ENCODE results near the gene CRKL. TPM values are rescaled to one million over a fixed set of nuclear protein-coding genes. Genes with fewer than 3 reads are reported as not detected.

Gene CRKL
- polyA plus RNA-seq, 2 of the 4 experiments (the other 2 are of a cell fraction) = 21.4 to 22.8 TPM

- no peak for DNase-seq (ENCODE audit: low read depth in 1 of 2, low spot score in 1 of 2)
- no peaks in the 10 kb centered on the region for H3K4me1 ChIP-seq
Measured at GRCh38 chr22:20990184-20991180, 73.3 kb downstream of the CRKL start.

GRCh38 chr22:20991252-20992055, 74.2 kb downstream of the CRKL start:
- CTCF ChIA-PET = interaction anchor here (0.7 to 1.7 kb wide), 4 partner anchors 9 to 106 kb away, joined by 3 to 5 read pairs (median 4); partner anchors contain the start of gene LZTR1
- Histone ChIP-seq H3K4me2 (no peak overlapping the region), H3K4me1 (no peaks in the 10 kb centered on the region), H3K27ac (no peak overlapping the region), H3K4me3 (no peak overlapping the region), H3K9me3 (no peaks in the 10 kb centered on the region)
- TF ChIP-seq NR3C1 (IDR thresholded peaks at IDR 0.05) = no peak
- no peak for TF ChIP-seq HEYL (CRISPR knock-in tag; IDR thresholded peaks at IDR 0.05)
- no peak for TF ChIP-seq FOSB (CRISPR knock-in tag; IDR thresholded peaks at IDR 0.05)
- no peak for TF ChIP-seq POLR2AphosphoS2 (conservative IDR thresholded peaks at IDR 0.05; ENCODE audit: low read length)
- no peak for TF ChIP-seq RAD21 (conservative IDR thresholded peaks at IDR 0.05 in 1 of 2, IDR thresholded peaks at IDR 0.05 in 1 of 2)
- no peak for TF ChIP-seq HOXB5 (CRISPR knock-in tag; IDR thresholded peaks at IDR 0.05)
- no peak for TF ChIP-seq HES2 (IDR thresholded peaks at IDR 0.05)
- TF ChIP-seq CBX2 (IDR thresholded peaks at IDR 0.05; ENCODE audit: borderline replicate concordance, low read depth) = no peak
- FAIRE-seq (no peak), DNase-seq (ENCODE audit: low read depth in 1 of 2, low spot score in 1 of 2) (no peak), ATAC-seq (no peak)
- 98% methylated on average over 8 of the region's 24 CpGs for WGBS (ENCODE audit: missing lambda C conversion rate)
- POLR2A ChIA-PET = interaction anchor here (1.0 kb wide), 1 partner anchor 11 kb away, joined by 5 read pairs; the partner anchor contains the start of gene THAP7

More at GRCh38 chr22:20990184-20991180, 73.3 kb downstream of the CRKL start:
- H3K4me2 ChIP-seq = no peak overlapping the region
- WGBS (ENCODE audit: missing lambda C conversion rate) = 90% methylated on average over 17 of the region's 21 CpGs
- ChIA-PET POLR2A (interaction anchor here (1.0 to 1.5 kb wide), 2 partner anchors 8 to 12 kb away, joined by 5 to 7 read pairs; partner anchors contain the start of genes LZTR1 and THAP7), CTCF (interaction anchor here (0.7 to 1.7 kb wide), 6 partner anchors 13 to 112 kb away, joined by 3 to 6 read pairs (median 3); partner anchors contain the start of gene CRKL)
- H3K4me3 ChIP-seq = no peak overlapping the region
- no peak overlapping the region for H3K27ac ChIP-seq
- FAIRE-seq (no peak), ATAC-seq (no peak)
- H3K9me3 ChIP-seq = no peaks in the 10 kb centered on the region
- TF ChIP-seq HOXA7 (CRISPR knock-in tag; IDR thresholded peaks at IDR 0.05) (no peak), RARB (CRISPR knock-in tag; IDR thresholded peaks at IDR 0.05) (no peak), ZFP36 (IDR thresholded peaks at IDR 0.05; ENCODE audit: borderline replicate concordance, partially characterized antibody) (no peak)

GRCh38 chr22:20992056-20992442, 74.8 kb downstream of the CRKL start:
- DNase-seq (ENCODE audit: low read depth in 1 of 2, low spot score in 1 of 2) (no peak), ATAC-seq (no peak), FAIRE-seq (no peak)
- WGBS (ENCODE audit: missing lambda C conversion rate) = 61% methylated on average over 4 of the region's 7 CpGs
- H3K4me3 ChIP-seq = no peak overlapping the region
- CTCF ChIA-PET = interaction anchor here (1.3 kb wide), 1 partner anchor 10 kb away, joined by 4 read pairs; the partner anchor contains the start of gene LZTR1
- no peak overlapping the region for H3K4me2 ChIP-seq
- POLR2A ChIA-PET = no interaction called here
- H3K9me3 ChIP-seq = no peaks in the 10 kb centered on the region
- H3K4me1 ChIP-seq = no peaks in the 10 kb centered on the region
- no peak overlapping the region for H3K27ac ChIP-seq
- no peak for TF ChIP-seq ATOH8 (CRISPR knock-in tag; IDR thresholded peaks at IDR 0.05; ENCODE audit: low read depth)
- TF ChIP-seq ZNF302 (CRISPR knock-in tag; IDR thresholded peaks at IDR 0.05) = no peak
- no peak for TF ChIP-seq FOSB (CRISPR knock-in tag; IDR thresholded peaks at IDR 0.05)
- no peak for TF ChIP-seq FOSL2 (IDR thresholded peaks at IDR 0.05)
- TF ChIP-seq FOSL2 (CRISPR knock-in tag; IDR thresholded peaks at IDR 0.05) = no peak
- TF ChIP-seq CTCF (IDR thresholded peaks at IDR 0.05) = no peak
- TF ChIP-seq EHF (CRISPR knock-in tag; IDR thresholded peaks at IDR 0.05) = no peak
- TF ChIP-seq ELK1 (IDR thresholded peaks at IDR 0.05; ENCODE audit: low read depth, low read length) = no peak
- TF ChIP-seq ZSCAN20 (CRISPR knock-in tag; IDR thresholded peaks at IDR 0.05) = no peak
- TF ChIP-seq KDM5A (IDR thresholded peaks at IDR 0.05) = no peak
- TF ChIP-seq NPAS2 (CRISPR knock-in tag; IDR thresholded peaks at IDR 0.05; ENCODE audit: borderline replicate concordance) = no peak
- no peak for TF ChIP-seq HDAC2 (IDR thresholded peaks at IDR 0.05)
- TF ChIP-seq GATA3 (IDR thresholded peaks at IDR 0.05; ENCODE audit: borderline replicate concordance) = no peak
- no peak for TF ChIP-seq SREBF2 (IDR thresholded peaks at IDR 0.05)
- no peak for TF ChIP-seq RNF2 (IDR thresholded peaks at IDR 0.05; ENCODE audit: borderline replicate concordance, low read depth)
- TF ChIP-seq ESRRA (IDR thresholded peaks at IDR 0.05; ENCODE audit: borderline replicate concordance, low read length) = no peak
- TF ChIP-seq MYC (IDR thresholded peaks at IDR 0.05; ENCODE audit: borderline replicate concordance, low read length) = no peak
- TF ChIP-seq CEBPB (IDR thresholded peaks at IDR 0.05) = no peak

All from A549 (cell line).